ENCODE data around the gene PSMF1.

Gene PSMF1

DNA sequence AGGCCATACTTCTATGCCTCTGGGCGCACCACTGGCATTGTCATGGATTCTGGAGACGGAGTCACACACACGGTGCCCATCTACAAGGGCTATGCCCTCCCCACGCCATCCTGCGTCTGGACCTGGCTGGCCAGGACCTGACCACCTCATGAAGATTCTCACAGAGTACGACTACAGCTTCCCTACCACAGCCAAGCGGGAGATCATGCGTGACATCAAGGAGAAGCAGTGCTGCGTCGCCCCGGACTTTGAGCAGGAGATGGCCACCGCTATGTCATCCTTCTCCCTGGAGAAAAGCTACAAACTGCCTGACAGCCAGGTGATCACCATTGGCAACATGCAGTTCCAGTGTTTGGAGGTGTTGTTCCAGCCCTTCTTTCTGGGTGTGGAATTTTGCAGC lies 42.6 kb downstream of the PSMF1 start:
- TF ChIP-seq MYC (IDR thresholded peaks at IDR 0.05; ENCODE audit: low read depth, low read length) (no peak), POLR2A (IDR thresholded peaks at IDR 0.05; ENCODE audit: extremely low read depth, insufficient read length) (no peak)
- TF ChIP-seq, protein P1, sequence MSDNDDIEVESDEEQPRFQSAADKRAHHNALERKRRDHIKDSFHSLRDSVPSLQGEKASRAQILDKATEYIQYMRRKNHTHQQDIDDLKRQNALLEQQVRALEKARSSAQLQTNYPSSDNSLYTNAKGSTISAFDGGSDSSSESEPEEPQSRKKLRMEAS (IDR thresholded peaks at IDR 0.05; ENCODE audit: low read depth, low read length): no peak
- TF ChIP-seq, protein P2, sequence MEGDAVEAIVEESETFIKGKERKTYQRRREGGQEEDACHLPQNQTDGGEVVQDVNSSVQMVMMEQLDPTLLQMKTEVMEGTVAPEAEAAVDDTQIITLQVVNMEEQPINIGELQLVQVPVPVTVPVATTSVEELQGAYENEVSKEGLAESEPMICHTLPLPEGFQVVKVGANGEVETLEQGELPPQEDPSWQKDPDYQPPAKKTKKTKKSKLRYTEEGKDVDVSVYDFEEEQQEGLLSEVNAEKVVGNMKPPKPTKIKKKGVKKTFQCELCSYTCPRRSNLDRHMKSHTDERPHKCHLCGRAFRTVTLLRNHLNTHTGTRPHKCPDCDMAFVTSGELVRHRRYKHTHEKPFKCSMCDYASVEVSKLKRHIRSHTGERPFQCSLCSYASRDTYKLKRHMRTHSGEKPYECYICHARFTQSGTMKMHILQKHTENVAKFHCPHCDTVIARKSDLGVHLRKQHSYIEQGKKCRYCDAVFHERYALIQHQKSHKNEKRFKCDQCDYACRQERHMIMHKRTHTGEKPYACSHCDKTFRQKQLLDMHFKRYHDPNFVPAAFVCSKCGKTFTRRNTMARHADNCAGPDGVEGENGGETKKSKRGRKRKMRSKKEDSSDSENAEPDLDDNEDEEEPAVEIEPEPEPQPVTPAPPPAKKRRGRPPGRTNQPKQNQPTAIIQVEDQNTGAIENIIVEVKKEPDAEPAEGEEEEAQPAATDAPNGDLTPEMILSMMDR (IDR thresholded peaks at IDR 0.05; ENCODE audit: low read depth, low read length): no peak
- DNase-seq (ENCODE audit: low read depth): no peak
- H3K4me3 ChIP-seq (ENCODE audit: low read depth, low read length): no peak overlapping the region

DNA sequence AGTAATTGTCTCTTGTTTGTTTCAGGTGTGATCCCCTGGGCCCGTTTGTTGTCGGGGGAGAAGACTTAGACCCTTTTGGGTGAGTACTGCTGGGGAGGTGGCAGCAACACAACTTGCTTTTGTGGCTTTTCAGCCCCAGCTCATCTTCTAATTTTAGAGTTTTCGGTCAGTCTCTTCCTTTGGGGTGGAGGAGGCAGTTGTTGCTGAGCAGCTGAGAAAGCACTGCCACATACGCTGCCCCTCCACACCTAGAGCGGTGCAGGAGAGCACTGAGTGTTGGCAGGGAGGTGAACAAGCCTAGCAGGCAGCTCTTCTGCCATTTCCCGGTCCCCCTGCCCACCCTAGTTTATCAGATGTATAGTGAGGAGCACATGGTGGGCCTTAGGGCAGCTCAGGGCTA lies 44.7 kb downstream of the PSMF1 start:
- no peak for DNase-seq (ENCODE audit: low read depth)
- H3K4me3 ChIP-seq (ENCODE audit: low read depth, low read length): no peak overlapping the region
- TF ChIP-seq, protein P2 (IDR thresholded peaks at IDR 0.05; ENCODE audit: low read depth, low read length): no peak
- no peak for TF ChIP-seq POLR2A (IDR thresholded peaks at IDR 0.05; ENCODE audit: extremely low read depth, insufficient read length)
- TF ChIP-seq, protein P1 (IDR thresholded peaks at IDR 0.05; ENCODE audit: low read depth, low read length): no peak
- no peak for TF ChIP-seq MYC (IDR thresholded peaks at IDR 0.05; ENCODE audit: low read depth, low read length)

DNA sequence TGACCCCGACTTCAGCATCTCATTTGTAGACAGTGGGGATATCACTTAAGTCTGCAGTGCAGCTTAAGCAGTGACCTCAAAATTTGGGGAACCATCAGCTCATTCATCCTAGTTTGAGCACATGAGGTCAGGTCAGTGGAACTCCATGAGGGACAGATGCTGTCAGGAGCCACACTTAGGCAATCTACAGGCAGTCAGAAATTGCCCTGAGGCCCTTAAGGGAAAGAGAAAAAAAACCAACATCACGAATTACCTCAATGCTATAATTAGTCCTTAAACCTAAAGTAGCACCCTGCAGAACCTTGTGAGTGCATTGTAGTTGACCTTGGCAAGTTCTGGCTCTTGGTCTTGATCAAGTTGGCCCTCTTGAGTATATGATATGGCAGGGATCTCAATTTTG lies 45.3 kb downstream of the PSMF1 start:
- TF ChIP-seq, protein P1 (IDR thresholded peaks at IDR 0.05; ENCODE audit: low read depth, low read length): no peak
- TF ChIP-seq POLR2A (IDR thresholded peaks at IDR 0.05; ENCODE audit: extremely low read depth, insufficient read length) (no peak), MYC (IDR thresholded peaks at IDR 0.05; ENCODE audit: low read depth, low read length) (no peak)
- TF ChIP-seq, protein P2 (IDR thresholded peaks at IDR 0.05; ENCODE audit: low read depth, low read length): no peak
- no peak overlapping the region for H3K4me3 ChIP-seq (ENCODE audit: low read depth, low read length)
- no peak for DNase-seq (ENCODE audit: low read depth)

DNA sequence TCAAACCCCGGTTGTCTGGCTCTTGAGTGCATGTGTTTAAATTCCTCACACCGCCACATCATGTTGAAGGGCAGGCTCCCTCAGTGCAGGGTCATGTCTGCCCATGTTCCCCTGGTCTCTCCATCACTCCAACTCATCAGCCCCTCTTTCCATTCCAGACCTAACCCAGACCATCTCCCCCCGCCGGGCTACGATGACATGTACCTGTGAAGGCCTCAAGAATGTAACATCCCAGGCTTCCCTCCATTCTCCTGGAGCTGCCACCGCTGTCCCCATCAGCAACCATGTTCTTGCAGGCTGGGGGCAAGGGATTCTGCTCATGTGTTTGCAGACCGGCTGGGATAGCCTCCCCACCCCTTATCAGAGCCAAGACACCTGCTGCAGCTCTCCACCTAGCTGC lies 46.5 kb downstream of the PSMF1 start:
- DNase-seq (ENCODE audit: low read depth): no peak
- H3K4me3 ChIP-seq (ENCODE audit: low read depth, low read length): no peak overlapping the region
- TF ChIP-seq, protein P1 (IDR thresholded peaks at IDR 0.05; ENCODE audit: low read depth, low read length): no peak
- TF ChIP-seq MYC (IDR thresholded peaks at IDR 0.05; ENCODE audit: low read depth, low read length) (no peak), POLR2A (IDR thresholded peaks at IDR 0.05; ENCODE audit: extremely low read depth, insufficient read length) (no peak)
- TF ChIP-seq, protein P2 (IDR thresholded peaks at IDR 0.05; ENCODE audit: low read depth, low read length): no peak

DNA sequence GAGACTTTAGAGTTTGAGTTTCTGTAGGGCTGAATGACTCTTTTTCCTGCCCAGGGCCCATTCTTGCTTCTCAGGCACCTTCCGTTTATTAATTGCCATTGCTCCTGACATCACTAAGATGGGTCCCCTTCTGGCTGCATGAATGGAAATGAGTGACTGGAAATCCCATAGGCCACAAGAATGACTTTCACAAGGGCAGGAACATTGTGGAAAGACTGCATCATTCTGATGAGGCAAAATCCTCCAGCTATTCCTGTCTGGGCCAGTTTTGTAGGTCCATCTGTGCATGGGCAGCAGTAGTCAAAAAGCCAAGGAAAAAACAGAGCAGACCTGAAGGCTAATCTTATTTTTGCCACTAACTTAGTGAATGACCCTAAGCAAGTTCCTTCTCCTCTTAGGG lies 47.1 kb downstream of the PSMF1 start:
- TF ChIP-seq POLR2A (IDR thresholded peaks at IDR 0.05; ENCODE audit: extremely low read depth, insufficient read length): no peak

DNA sequence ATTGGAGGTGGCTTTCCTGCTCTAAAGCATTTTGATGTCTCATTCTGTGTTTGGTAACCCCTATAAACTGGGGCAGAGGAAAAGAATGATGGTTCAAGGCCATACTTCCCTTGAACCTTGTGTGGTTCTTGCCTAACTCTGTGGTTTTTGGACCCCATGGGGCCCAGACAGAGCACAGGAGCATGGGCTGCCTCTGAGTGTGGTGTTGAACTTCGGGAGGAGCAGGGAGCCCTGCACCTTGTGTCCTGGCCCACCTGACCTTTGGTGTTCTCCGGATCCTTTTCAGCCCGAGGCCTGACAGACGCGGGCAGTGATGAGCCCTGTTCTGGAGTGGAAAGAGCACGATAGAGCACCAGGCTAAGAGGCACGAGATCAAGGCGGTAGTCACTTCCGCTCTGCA lies 47.5 kb downstream of the PSMF1 start:
- no peak overlapping the region for H3K4me3 ChIP-seq (ENCODE audit: low read depth, low read length)
- TF ChIP-seq MYC (IDR thresholded peaks at IDR 0.05; ENCODE audit: low read depth, low read length) (no peak), POLR2A (IDR thresholded peaks at IDR 0.05; ENCODE audit: extremely low read depth, insufficient read length) (no peak)
- TF ChIP-seq, protein P2 (IDR thresholded peaks at IDR 0.05; ENCODE audit: low read depth, low read length): no peak
- TF ChIP-seq, protein P1 (IDR thresholded peaks at IDR 0.05; ENCODE audit: low read depth, low read length): no peak
- DNase-seq (ENCODE audit: low read depth): peak; percentile 88

More for the DNA sequence above, 47.1 kb downstream of the PSMF1 start:
- DNase-seq (ENCODE audit: low read depth): no peak
- H3K4me3 ChIP-seq (ENCODE audit: low read depth, low read length): no peak overlapping the region
